Stimulated activated CD4-positive, alpha-beta T cell treated with anti-CD3 and anti-CD28 coated beads, Interleukin-4, amount 100 ng/mL, for 24 hours (primary cell): Measurements from ENCODE around the gene PTEN.

Experiments used
- DNase-seq: peaks from one replicate; pipeline ENCODE4 v3.0.0-alpha.2; 2020

PTEN gene

GRCh38 chr10:87987206-87987605 lies 123.8 kb downstream of the PTEN start:
- no peak for DNase-seq

GRCh38 chr10:87991946-87992345 lies 128.5 kb downstream of the PTEN start:
- DNase-seq, result no peak

GRCh38 chr10:88004451-88004850 lies 141.0 kb downstream of the PTEN start:
- no peak for DNase-seq

GRCh38 chr10:88006261-88006660 lies 142.8 kb downstream of the PTEN start:
- DNase-seq, result no peak

GRCh38 chr10:88008866-88009470 lies 145.5 kb downstream of the PTEN start:
- no peak for DNase-seq

- DNase-seq, result no peak
These were observed 149.2 kb downstream of the PTEN start for GRCh38 chr10:88012641-88013040.

- DNase-seq, result no peak
These were observed 154.4 kb downstream of the PTEN start for GRCh38 chr10:88017781-88018180.

GRCh38 chr10:88019753-88020152 lies 156.3 kb downstream of the PTEN start:
- DNase-seq, result no peak
